GM21360 (cell line): Measurements from ENCODE around the gene GNAT1.

Experiments used
- ATAC-seq: cut with Tn5 transposase; IDR thresholded peaks from one replicate; pipeline ENCODE4 v1.9.1; 2021; ENCODE audit warnings: mild to moderate bottlenecking, moderate library complexity; ENCODE audit not compliant: unreplicated experiment

Gene GNAT1

GRCh38 chr3:50162034-50162883, 29.2 kb upstream of the GNAT1 start:
- no peak for ATAC-seq

- ATAC-seq = no peak
These were observed 27.6 kb upstream of the GNAT1 start for GRCh38 chr3:50163572-50164455.

GRCh38 chr3:50164481-50164880, 26.9 kb upstream of the GNAT1 start:
- no peak for ATAC-seq

GRCh38 chr3:50164984-50165909, 26.2 kb upstream of the GNAT1 start:
- ATAC-seq = no peak

- ATAC-seq = no peak
These were observed 25.4 kb upstream of the GNAT1 start for GRCh38 chr3:50165910-50166538.

- ATAC-seq = no peak
These were observed 24.8 kb upstream of the GNAT1 start for GRCh38 chr3:50166620-50167019.

GRCh38 chr3:50167069-50167840, 24.2 kb upstream of the GNAT1 start:
- no peak for ATAC-seq

- no peak for ATAC-seq
These were observed 23.6 kb upstream of the GNAT1 start for GRCh38 chr3:50167841-50168209.

GRCh38 chr3:50168388-50168787, 23.0 kb upstream of the GNAT1 start:
- no peak for ATAC-seq

GRCh38 chr3:50168791-50169190, 22.6 kb upstream of the GNAT1 start:
- no peak for ATAC-seq

- no peak for ATAC-seq
These were observed 22.1 kb upstream of the GNAT1 start for GRCh38 chr3:50169232-50169832.

GRCh38 chr3:50169858-50170257, 21.6 kb upstream of the GNAT1 start:
- no peak for ATAC-seq

GRCh38 chr3:50170689-50171088, 20.7 kb upstream of the GNAT1 start:
- no peak for ATAC-seq

- no peak for ATAC-seq
These were observed 19.7 kb upstream of the GNAT1 start for GRCh38 chr3:50171540-50172301.

GRCh38 chr3:50172626-50173220, 18.7 kb upstream of the GNAT1 start:
- ATAC-seq = no peak

- no peak for ATAC-seq
These were observed 17.5 kb upstream of the GNAT1 start for GRCh38 chr3:50173685-50174516.

- no peak for ATAC-seq
These were observed 16.9 kb upstream of the GNAT1 start for GRCh38 chr3:50174517-50174895.
